GM12891 (cell line): ENCODE results near the gene PPP1R26.
"Not testable (repeated sequence)": the region's sequence is repeated elsewhere in the genome, so short reads cannot be mapped to it uniquely, and the experiment has no call there.

Experiments used
- DNase-seq: peaks from one replicate; pipeline ENCODE4 v3.0.0; 2011; ENCODE audit warnings: low spot score; ENCODE audit not compliant: insufficient read length
- FAIRE-seq: peaks from 2 replicates; lab custom pipeline; 2011; peaks lifted over from hg19 to GRCh38; lab: Jason Lieb, UNC
- PAX5 ChIP-seq: IDR thresholded peaks from 2 replicates; pipeline ENCODE4 v1.6.1; 2011; ENCODE audit warnings: low read length, moderate library complexity, mild to moderate bottlenecking; ENCODE audit not compliant: insufficient read depth, severe bottlenecking
- POLR2A ChIP-seq: IDR thresholded peaks from 2 replicates; pipeline ENCODE4 v1.6.1; 2011; ENCODE audit warnings: low read depth, low read length, control low read depth
- POLR2AphosphoS5 ChIP-seq: IDR thresholded peaks from 2 replicates; pipeline ENCODE4 v1.6.1; 2011; ENCODE audit warnings: low read depth, low read length, control low read depth
- POU2F2 ChIP-seq: IDR thresholded peaks from 2 replicates; pipeline ENCODE4 v1.6.1; 2011; ENCODE audit warnings: low read depth, mild to moderate bottlenecking, control low read depth, low read length, moderate library complexity
- SPI1 ChIP-seq: IDR thresholded peaks from 2 replicates; pipeline ENCODE4 v1.6.1; 2011; ENCODE audit warnings: low read depth, low read length, control low read depth
- TAF1 ChIP-seq: IDR thresholded peaks from 2 replicates; pipeline ENCODE4 v1.6.1; 2011; ENCODE audit warnings: low read depth, low read length, control low read depth

Gene PPP1R26

DNA sequence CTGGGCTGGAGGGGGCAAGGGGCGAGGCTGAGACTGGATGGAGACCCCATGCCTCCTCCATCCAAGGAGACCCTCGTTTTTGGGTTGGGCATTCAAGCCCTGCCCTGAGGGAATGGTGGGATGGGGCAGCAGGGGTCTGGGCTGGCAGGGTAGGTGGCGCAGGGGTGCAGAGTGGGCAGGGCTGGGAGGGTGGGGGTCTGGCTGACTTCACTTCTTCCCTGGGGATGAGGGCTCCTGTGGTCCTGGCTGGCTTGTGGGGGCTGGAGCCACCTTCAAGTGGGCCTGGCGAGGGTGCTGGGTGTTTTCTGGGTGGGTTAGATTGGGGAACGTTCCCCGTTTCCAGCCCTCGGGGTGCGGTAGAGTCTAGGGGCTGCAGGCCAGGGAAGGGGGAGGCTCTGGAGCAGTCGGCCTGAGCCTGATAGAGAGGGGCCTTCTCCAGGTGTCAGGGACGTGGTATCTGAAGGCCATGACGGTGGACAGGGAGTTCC is 42.1 kb downstream of the PPP1R26 start:
- DNase-seq (no peak), FAIRE-seq (no peak)
- no peak for TF ChIP-seq POLR2A
- no peak for TF ChIP-seq PAX5
- TF ChIP-seq SPI1 = no peak
- TF ChIP-seq POU2F2 = no peak
- TF ChIP-seq POLR2AphosphoS5 = no peak
- TF ChIP-seq TAF1 = no peak

DNA sequence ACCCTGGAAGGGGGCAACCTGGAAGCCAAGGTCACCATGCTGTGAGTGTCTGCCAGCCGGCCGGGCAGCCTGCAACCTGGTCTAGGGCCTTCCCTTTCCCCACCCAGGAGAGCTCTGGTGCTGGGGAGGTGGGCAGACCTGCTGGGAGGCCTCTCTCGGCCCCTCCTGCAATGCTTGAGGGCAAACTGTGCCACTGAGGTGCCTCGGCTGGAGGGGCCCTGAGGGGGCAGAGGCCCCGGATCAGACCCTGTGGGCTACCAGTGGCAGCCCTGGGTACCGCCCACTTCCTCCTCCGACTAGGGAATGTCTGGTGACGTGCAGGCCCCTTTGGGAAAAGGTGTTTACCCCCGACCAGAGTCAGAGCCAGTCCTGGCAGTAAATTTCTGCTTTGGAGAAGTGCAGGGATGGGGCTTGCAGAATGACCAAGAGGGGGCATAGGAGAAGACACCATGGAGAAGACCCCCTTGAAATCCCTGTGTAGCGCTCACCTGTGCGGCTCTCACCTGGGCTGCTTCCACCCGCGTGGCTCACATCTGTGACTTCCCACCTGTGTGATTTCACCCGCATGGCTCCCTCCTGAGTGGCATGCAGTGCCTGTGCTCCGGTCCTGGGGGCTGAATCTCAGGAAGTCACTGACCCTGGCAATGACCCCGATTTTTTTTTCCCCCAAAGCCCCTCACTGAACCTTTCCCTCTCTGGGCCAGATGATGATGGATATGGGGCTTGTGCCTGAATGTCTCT is 42.7 kb downstream of the PPP1R26 start:
- no peak for FAIRE-seq
- no peak for DNase-seq
- no peak for TF ChIP-seq TAF1
- no peak for TF ChIP-seq PAX5
- no peak for TF ChIP-seq POU2F2
- TF ChIP-seq SPI1 = no peak
- no peak for TF ChIP-seq POLR2A
- no peak for TF ChIP-seq POLR2AphosphoS5

DNA sequence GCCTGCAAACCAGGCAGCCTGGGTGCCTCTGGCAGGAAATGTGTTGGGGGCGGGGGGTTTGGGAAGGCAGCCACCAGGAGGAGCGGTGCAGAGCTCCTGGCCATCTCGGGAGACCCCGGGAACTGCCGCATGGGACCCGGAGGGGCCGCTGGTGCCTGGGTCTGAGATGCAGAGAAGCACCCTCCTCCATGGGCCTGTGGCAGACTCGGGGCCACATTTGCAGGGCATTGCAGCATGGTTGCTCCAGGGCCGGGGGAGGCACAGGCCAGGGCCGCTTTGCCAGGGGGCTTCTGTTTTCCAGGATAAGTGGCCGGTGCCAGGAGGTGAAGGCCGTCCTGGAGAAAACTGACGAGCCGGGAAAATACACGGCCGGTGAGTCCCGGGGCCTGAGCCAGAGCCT is 43.3 kb downstream of the PPP1R26 start:
- TF ChIP-seq POLR2A (no peak), TAF1 (no peak), POLR2AphosphoS5 (no peak), PAX5 (no peak), SPI1 (no peak), POU2F2 (no peak)
- no peak for FAIRE-seq
- DNase-seq = no peak

DNA sequence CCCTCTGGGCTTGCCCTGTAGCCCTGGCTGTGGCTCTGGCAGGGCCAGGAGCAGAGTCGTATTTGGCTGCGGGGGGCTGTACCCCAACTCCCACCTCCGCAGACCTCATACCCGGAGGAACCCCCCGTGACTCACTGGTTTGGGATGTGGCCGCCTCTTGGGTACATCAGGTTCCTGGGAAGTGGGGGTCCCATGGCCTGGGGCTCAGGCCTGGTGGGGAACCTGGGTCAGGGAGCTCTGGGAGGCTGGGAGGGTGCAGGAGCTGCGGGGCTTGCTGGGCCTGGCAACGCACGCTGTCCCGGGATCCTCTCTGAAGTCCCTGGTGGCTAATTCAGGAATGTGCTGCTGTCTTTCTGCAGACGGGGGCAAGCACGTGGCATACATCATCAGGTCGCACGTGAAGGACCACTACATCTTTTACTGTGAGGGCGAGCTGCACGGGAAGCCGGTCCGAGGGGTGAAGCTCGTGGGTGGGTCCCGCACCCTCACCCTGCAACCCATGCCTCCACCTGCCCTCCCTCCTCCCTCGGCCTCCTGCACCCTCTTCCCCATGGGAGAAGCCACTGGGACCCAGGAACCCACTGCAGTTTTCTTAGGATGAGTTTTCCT is 44.0 kb downstream of the PPP1R26 start:
- FAIRE-seq (no peak), DNase-seq (no peak)
- TF ChIP-seq TAF1 (no peak), SPI1 (no peak)

DNA sequence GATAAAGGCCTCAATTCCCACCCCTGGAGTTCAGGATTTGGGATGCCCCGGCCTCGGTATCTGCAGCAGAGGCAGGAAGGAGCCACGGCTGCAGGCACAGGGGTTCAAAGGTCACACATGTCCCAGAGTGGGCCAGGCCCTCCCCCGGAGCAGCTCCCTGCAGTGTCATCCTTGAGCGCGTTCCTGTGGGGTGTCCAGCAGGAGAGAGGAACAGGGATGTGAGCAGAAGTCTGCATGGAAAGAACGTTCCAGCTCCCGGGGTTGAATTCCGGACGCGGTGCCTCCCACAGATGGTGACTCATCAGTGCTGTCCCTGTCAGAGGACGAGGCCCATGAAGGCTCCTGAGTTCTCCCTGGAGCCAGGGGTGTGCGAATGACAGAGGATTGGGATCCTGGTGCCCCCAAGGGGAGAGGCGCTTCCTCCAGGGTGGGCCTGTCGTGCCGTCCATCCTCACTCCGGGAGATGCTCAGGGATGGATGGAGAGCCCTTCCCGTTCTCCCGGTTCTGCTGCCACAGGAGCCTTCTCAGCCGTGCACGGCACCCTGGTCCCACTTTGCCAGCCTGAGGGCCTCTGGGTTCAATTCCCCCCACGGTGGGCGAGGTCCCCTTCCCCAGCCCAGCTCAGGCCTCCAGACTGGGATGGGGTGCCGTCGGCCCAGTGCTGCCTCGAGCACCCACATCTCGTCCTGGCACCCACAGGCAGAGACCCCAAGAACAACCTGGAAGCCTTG is 44.7 kb downstream of the PPP1R26 start:
- DNase-seq = no peak
- no peak for TF ChIP-seq SPI1
- no peak for FAIRE-seq

DNA sequence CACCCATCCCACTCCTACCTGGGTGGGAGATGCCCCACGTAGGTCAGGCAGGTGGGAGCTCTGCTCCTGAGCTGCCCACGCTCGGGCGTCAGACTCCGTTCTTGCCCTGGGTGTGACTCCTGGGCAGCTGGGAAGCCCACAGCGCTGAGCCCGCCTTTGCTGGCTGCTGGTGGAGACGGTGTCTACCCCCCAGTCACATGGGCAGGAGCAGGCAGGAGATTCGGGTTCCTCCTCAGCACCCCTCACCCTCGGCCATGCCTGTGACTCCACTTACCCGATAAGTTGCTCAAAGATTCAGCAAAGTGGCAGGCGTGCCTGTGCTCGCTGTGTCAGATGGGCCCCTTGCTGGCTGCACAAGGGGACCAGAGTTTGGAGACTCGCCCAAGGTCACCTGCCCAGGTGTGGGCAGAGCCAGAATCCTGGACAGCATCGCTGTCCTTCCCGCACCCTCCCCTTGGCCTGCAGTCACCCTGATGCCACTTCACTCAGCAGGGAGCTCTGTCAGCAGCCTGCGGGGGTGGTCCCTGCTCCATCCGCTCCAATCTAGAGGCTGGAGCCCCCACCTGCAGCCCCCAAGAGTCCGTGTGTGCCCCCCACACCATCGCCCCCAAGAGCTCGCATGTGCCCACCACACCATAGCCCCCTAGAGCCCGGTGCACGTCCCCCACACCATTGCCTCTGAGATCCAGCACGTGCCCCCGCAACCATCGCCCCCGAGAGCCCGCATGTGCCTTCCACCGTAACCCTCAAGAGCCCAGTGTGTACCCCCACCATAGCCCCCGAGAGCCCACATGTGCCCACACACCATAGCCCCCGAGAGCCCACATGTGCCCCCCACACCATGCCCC is 45.9 kb downstream of the PPP1R26 start:
- FAIRE-seq (no peak), DNase-seq (no peak)
- TF ChIP-seq POLR2A (no peak), SPI1 (no peak), PAX5 (no peak), POLR2AphosphoS5 (no peak), POU2F2 (no peak), TAF1 (no peak)

DNA sequence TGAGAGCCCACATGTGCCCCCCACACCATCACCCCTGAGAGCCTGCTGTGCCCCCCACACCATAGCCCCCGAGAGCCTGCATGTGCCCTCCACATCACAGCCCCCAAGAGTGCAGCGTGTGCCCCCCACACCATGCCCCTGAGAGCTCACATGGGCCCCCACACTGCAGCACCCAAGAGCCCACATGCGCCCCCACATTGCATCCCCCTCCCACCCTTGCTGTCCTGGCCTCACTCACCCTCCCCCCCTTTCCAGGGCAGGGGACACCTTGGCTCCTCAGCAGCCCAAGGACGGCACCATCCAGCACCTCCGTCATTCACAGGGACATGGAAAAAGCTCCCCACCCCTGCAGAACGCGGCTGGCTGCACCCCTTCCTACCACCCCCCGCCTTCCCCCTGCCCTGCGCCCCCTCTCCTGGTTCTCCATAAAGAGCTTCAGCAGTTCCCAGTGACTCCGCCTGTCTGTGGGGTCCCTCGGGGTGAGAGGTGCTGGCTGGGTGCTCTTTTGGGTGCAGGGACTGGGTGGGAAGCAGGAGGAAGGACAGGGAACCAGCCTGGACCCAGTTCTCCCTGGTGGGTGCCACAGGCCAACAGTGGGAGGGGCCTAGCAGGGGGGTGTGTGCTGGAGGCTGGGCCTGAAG is 46.6 kb downstream of the PPP1R26 start:
- no peak for DNase-seq
- TF ChIP-seq POLR2A = no peak
- no peak for TF ChIP-seq TAF1
- no peak for TF ChIP-seq POU2F2
- TF ChIP-seq POLR2AphosphoS5 = no peak
- TF ChIP-seq SPI1 = no peak
- no peak for TF ChIP-seq PAX5
- no peak for FAIRE-seq

DNA sequence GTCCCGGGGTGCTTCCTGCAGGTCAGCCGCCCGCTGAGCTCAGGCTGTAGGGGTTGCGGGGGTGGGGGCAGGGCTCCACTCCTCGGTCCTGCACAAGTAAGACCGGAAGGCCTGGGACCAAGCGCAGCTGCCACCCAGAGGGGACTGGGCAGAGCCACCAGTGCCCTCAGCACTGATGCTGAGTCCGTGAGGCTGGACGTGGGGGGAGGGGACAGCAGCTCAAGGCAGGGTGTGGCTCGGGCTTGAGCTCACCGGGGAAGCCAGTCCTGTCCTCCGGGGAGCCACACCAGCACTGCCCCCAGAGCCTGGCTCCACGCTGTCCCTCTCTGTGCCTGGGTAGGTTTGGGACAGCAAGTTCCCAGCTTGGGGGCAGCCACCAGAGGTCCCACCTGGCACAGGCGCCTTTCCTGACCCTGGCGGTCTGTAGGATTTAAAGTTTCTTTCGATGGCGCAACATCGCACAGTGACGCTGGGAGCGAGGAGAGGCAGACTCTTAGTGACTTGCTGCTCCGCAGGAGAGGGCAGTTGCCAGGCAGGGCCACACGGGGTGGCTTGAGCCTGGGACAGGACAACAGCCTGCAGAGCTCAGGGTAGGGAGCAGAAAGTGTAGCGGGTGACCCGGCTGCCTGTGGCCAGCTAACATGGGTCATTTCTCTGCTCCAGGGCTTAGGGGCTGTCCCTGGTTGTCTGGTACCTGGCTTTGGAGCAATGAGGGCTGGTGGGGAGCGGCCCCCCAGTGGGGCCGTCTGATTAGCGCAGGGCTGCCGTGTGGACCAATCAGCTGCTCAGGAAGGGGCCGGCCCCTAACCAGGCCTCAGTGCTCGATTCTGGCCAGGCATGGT is 47.4 kb downstream of the PPP1R26 start:
- no peak for FAIRE-seq
- TF ChIP-seq PAX5 (no peak), SPI1 (no peak), POLR2A (no peak), POLR2AphosphoS5 (no peak), POU2F2 (no peak), TAF1 (no peak)
- DNase-seq = no peak

DNA sequence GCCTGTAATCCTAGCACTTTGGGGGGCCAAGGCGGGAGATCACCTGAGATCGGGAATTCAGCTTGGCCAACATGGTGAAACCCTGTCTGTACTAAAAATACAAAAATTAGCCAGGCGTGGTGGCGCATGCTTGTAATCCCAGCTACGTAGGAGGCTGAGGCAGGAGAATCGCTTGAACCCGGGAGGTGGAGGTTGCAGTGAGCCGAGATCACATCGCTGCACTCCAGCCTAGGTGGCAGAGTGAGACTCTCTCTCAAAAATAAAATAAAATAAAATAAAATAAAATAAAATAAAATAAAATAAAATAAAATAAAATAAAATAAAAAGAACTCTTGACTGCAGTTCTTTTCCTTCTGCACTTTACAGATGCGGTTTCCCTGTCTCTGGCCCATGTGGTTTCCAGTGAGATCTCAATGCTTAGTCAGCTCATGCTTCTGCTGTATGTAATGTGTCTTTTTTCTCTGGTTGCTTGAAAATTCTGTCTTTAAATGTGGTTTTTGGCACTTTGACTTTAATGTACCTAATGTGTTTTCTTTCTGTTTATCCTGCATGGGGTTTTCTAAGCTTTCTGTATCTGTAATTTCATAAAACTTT is 49.4 kb downstream of the PPP1R26 start:
- not testable (repeated sequence) for FAIRE-seq, DNase-seq
